ENCODE results near the gene PDZD2. TPM values are rescaled to one million over a fixed set of nuclear protein-coding genes. Genes with fewer than 3 reads are reported as not detected.

The PDZD2 gene
- total and polyA plus RNA-seq, 2 experiments from 2014 or later: 8.3 to 16.9 TPM

DNA sequence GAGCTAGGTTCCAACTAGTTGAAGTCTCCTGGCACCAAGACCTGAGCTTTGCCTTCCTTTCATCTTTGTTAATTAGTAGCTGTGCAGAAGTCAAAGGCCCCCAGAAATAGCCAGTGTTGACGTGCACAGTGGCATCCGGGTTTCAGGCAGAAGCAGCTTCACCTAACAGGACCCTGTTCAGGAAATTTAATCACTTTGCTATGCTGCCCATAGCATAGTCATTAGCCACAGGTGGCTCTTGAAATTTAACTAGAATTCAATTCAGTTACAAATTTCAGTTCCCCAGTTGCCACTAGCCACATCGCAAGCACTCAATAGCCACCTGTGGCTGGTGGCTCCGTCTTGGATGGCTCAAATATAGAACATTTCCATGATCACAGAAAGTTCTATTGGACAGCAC is 356.1 kb downstream of the PDZD2 start:
- H3F3A ChIP-seq (replicated peaks; ENCODE audit: low read depth): no peaks in the 10 kb centered on the region
- no peak overlapping the region for H2AFZ ChIP-seq
- H3K4me3 ChIP-seq: no peak overlapping the region
- peak overlapping the region; percentile 34 for H3K27ac ChIP-seq (ENCODE audit: low read depth)
- peaks cover 7% of the 10 kb centered on the region for H3K27me3 Mint-ChIP-seq (ENCODE audit: insufficient read depth, low read depth, poor library complexity)
- no peak for ATAC-seq
- H3K4me1 Mint-ChIP-seq: peaks cover 40% of the 10 kb centered on the region
- H3K4me1 ChIP-seq (ENCODE audit: insufficient read depth): peaks cover 49% of the 10 kb centered on the region
- no peaks in the 10 kb centered on the region for H3K79me2 ChIP-seq (replicated peaks; ENCODE audit: insufficient read depth)
- no peaks in the 10 kb centered on the region for H3K27me3 ChIP-seq (ENCODE audit: insufficient read depth)
- no peaks in the 10 kb centered on the region; the same call in 2 of the 3 replicates for H3K9me3 Mint-ChIP-seq
- no peak overlapping the region for H3K4me3 Mint-ChIP-seq
- H3K4me2 ChIP-seq: peak overlapping the region; percentile 52
- H3K27ac Mint-ChIP-seq: no peak overlapping the region
- H3K36me3 Mint-ChIP-seq (ENCODE audit: low read depth): no peaks in the 10 kb centered on the region; the same call in 1 of the 3 replicates
- no peak for DNase-seq (ENCODE audit: low spot score)
- H4K20me1 ChIP-seq (replicated peaks; ENCODE audit: insufficient read depth): no peaks in the 10 kb centered on the region
- peaks cover 19% of the 10 kb centered on the region; the same call in 1 of the 2 replicates for H3K9me2 ChIP-seq (ENCODE audit: insufficient read depth)
- no peaks in the 10 kb centered on the region for H3K36me3 ChIP-seq (ENCODE audit: insufficient read depth)
- no peak for TF ChIP-seq ZNF331 (CRISPR knock-in tag; IDR thresholded peaks at IDR 0.05; ENCODE audit: low read depth)

DNA sequence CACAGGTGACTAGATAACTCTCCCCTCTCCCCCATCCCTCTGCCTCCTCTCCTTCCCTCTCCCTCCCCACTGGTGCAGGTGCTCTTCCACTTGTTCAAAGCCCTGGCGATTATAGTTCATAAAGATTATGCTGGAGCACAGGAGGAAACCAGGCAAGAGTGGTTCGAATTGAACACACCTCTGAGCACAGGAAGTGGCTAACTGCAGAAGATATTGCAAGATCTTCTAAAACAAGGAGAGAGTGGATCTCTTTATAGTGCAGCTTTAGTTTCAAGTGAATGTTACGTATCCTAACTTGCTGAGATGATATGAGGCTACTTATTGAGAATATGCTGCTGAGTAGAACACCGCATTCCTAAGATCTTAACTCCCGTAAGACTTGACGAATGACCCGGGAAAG is 356.8 kb downstream of the PDZD2 start:
- Histone ChIP-seq H2AFZ (no peak overlapping the region), H3K36me3 (ENCODE audit: insufficient read depth) (no peaks in the 10 kb centered on the region), H3K9me2 (ENCODE audit: insufficient read depth) (peaks cover 19% of the 10 kb centered on the region; the same call in 1 of the 2 replicates), H3K4me3 (no peak overlapping the region), H3K79me2 (replicated peaks; ENCODE audit: insufficient read depth) (no peaks in the 10 kb centered on the region), H4K20me1 (replicated peaks; ENCODE audit: insufficient read depth) (no peaks in the 10 kb centered on the region), H3K27me3 (ENCODE audit: insufficient read depth) (no peaks in the 10 kb centered on the region), H3K27ac (ENCODE audit: low read depth) (peak overlapping the region; percentile 34; the same call in 1 of the 2 replicates), H3F3A (replicated peaks; ENCODE audit: low read depth) (no peaks in the 10 kb centered on the region), H3K4me2 (peak overlapping the region; percentile 52; the same call in 1 of the 2 replicates), H3K4me1 (ENCODE audit: insufficient read depth) (peaks cover 43% of the 10 kb centered on the region)
- no peak for DNase-seq (ENCODE audit: low spot score)
- H3K4me1 Mint-ChIP-seq: peaks cover 38% of the 10 kb centered on the region
- H3K4me3 Mint-ChIP-seq: no peak overlapping the region
- TF ChIP-seq STAT1 (IDR thresholded peaks at IDR 0.05; ENCODE audit: unreplicated experiment): no peak
- TF ChIP-seq, protein P1, sequence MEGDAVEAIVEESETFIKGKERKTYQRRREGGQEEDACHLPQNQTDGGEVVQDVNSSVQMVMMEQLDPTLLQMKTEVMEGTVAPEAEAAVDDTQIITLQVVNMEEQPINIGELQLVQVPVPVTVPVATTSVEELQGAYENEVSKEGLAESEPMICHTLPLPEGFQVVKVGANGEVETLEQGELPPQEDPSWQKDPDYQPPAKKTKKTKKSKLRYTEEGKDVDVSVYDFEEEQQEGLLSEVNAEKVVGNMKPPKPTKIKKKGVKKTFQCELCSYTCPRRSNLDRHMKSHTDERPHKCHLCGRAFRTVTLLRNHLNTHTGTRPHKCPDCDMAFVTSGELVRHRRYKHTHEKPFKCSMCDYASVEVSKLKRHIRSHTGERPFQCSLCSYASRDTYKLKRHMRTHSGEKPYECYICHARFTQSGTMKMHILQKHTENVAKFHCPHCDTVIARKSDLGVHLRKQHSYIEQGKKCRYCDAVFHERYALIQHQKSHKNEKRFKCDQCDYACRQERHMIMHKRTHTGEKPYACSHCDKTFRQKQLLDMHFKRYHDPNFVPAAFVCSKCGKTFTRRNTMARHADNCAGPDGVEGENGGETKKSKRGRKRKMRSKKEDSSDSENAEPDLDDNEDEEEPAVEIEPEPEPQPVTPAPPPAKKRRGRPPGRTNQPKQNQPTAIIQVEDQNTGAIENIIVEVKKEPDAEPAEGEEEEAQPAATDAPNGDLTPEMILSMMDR (conservative IDR thresholded peaks at IDR 0.05; ENCODE audit: low read depth in 2 of 2): no peak
- no peak for TF ChIP-seq ZNF331 (CRISPR knock-in tag; IDR thresholded peaks at IDR 0.05; ENCODE audit: low read depth)
- no peak for TF ChIP-seq NANOG (IDR thresholded peaks at IDR 0.05; ENCODE audit: borderline replicate concordance)
- H3K9me3 Mint-ChIP-seq: no peaks in the 10 kb centered on the region; the same call in 2 of the 3 replicates
- no peaks in the 10 kb centered on the region; the same call in 1 of the 3 replicates for H3K36me3 Mint-ChIP-seq (ENCODE audit: low read depth)
- no peak overlapping the region for H3K27ac Mint-ChIP-seq
- ATAC-seq: no peak
- peaks cover 7% of the 10 kb centered on the region for H3K27me3 Mint-ChIP-seq (ENCODE audit: insufficient read depth, low read depth, poor library complexity)

DNA sequence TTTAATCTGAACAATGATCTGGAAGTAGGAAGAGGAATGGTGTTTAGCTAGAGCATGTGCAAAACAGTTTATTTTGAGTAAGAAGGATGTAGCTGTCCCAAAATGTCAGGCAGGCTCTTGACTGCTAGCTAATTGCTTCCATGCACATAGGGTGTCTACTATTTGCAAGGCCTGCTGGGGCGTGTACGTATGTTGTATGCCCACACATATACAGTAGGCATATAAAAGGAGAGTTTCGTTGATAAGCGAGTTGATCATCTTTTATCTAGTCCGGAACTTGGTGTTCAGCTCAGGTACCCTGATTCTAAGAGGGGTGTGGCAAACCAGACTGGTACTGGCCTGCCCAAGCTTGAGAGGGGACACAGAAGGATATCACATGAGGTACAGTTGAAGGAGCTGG is 358.0 kb downstream of the PDZD2 start:
- H3K36me3 ChIP-seq (ENCODE audit: insufficient read depth): no peaks in the 10 kb centered on the region; the same call in 1 of the 2 replicates
- no peaks in the 10 kb centered on the region for H3K27me3 ChIP-seq (ENCODE audit: insufficient read depth)
- ATAC-seq (no peak), DNase-seq (ENCODE audit: low spot score) (no peak)
- Mint-ChIP-seq H3K27ac (no peak overlapping the region), H3K9me3 (no peaks in the 10 kb centered on the region; the same call in 2 of the 3 replicates), H3K4me3 (no peak overlapping the region), H3K4me1 (peaks cover 31% of the 10 kb centered on the region), H3K36me3 (ENCODE audit: low read depth) (no peaks in the 10 kb centered on the region; the same call in 1 of the 3 replicates), H3K27me3 (ENCODE audit: insufficient read depth, low read depth, poor library complexity) (peaks cover 7% of the 10 kb centered on the region)
- no peak overlapping the region for H3K27ac ChIP-seq (ENCODE audit: low read depth)
- H4K20me1 ChIP-seq (replicated peaks; ENCODE audit: insufficient read depth): no peaks in the 10 kb centered on the region
- H3K4me2 ChIP-seq: no peak overlapping the region
- no peak overlapping the region for H2AFZ ChIP-seq
- H3K79me2 ChIP-seq (replicated peaks; ENCODE audit: insufficient read depth): no peaks in the 10 kb centered on the region
- peaks cover 19% of the 10 kb centered on the region; the same call in 1 of the 2 replicates for H3K9me2 ChIP-seq (ENCODE audit: insufficient read depth)
- no peak overlapping the region for H3K4me3 ChIP-seq
- H3F3A ChIP-seq (replicated peaks; ENCODE audit: low read depth): no peaks in the 10 kb centered on the region
- H3K4me1 ChIP-seq (ENCODE audit: insufficient read depth): peaks cover 32% of the 10 kb centered on the region
- TF ChIP-seq CREB1 (CRISPR knock-in tag; IDR thresholded peaks at IDR 0.05; ENCODE audit: low read depth) (no peak), POLR2AphosphoS5 (IDR thresholded peaks at IDR 0.05; ENCODE audit: low read depth) (no peak), EZH2phosphoT487 (IDR thresholded peaks at IDR 0.05; ENCODE audit: unreplicated experiment) (no peak), STAT1 (IDR thresholded peaks at IDR 0.05; ENCODE audit: unreplicated experiment) (no peak), EZH2 (IDR thresholded peaks at IDR 0.05; ENCODE audit: low read depth, unreplicated experiment) (no peak)
- TF ChIP-seq, protein P2, sequence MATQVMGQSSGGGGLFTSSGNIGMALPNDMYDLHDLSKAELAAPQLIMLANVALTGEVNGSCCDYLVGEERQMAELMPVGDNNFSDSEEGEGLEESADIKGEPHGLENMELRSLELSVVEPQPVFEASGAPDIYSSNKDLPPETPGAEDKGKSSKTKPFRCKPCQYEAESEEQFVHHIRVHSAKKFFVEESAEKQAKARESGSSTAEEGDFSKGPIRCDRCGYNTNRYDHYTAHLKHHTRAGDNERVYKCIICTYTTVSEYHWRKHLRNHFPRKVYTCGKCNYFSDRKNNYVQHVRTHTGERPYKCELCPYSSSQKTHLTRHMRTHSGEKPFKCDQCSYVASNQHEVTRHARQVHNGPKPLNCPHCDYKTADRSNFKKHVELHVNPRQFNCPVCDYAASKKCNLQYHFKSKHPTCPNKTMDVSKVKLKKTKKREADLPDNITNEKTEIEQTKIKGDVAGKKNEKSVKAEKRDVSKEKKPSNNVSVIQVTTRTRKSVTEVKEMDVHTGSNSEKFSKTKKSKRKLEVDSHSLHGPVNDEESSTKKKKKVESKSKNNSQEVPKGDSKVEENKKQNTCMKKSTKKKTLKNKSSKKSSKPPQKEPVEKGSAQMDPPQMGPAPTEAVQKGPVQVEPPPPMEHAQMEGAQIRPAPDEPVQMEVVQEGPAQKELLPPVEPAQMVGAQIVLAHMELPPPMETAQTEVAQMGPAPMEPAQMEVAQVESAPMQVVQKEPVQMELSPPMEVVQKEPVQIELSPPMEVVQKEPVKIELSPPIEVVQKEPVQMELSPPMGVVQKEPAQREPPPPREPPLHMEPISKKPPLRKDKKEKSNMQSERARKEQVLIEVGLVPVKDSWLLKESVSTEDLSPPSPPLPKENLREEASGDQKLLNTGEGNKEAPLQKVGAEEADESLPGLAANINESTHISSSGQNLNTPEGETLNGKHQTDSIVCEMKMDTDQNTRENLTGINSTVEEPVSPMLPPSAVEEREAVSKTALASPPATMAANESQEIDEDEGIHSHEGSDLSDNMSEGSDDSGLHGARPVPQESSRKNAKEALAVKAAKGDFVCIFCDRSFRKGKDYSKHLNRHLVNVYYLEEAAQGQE (IDR thresholded peaks at IDR 0.05; ENCODE audit: unreplicated experiment): no peak
- TF ChIP-seq, protein P1 (conservative IDR thresholded peaks at IDR 0.05; ENCODE audit: low read depth in 2 of 2): no peak
- TF ChIP-seq, protein P3, sequence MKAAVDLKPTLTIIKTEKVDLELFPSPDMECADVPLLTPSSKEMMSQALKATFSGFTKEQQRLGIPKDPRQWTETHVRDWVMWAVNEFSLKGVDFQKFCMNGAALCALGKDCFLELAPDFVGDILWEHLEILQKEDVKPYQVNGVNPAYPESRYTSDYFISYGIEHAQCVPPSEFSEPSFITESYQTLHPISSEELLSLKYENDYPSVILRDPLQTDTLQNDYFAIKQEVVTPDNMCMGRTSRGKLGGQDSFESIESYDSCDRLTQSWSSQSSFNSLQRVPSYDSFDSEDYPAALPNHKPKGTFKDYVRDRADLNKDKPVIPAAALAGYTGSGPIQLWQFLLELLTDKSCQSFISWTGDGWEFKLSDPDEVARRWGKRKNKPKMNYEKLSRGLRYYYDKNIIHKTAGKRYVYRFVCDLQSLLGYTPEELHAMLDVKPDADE (IDR thresholded peaks at IDR 0.05): no peak

Measured in GM23338 (cell line).